SKM-1 (cell line): ENCODE data around the gene CNST.

Experiments
- DNase-seq: peaks from one replicate; lab custom pipeline; 2025; ENCODE audit not compliant: unreplicated experiment; lab: John Stamatoyannopoulos, UW

The CNST gene, protein sequence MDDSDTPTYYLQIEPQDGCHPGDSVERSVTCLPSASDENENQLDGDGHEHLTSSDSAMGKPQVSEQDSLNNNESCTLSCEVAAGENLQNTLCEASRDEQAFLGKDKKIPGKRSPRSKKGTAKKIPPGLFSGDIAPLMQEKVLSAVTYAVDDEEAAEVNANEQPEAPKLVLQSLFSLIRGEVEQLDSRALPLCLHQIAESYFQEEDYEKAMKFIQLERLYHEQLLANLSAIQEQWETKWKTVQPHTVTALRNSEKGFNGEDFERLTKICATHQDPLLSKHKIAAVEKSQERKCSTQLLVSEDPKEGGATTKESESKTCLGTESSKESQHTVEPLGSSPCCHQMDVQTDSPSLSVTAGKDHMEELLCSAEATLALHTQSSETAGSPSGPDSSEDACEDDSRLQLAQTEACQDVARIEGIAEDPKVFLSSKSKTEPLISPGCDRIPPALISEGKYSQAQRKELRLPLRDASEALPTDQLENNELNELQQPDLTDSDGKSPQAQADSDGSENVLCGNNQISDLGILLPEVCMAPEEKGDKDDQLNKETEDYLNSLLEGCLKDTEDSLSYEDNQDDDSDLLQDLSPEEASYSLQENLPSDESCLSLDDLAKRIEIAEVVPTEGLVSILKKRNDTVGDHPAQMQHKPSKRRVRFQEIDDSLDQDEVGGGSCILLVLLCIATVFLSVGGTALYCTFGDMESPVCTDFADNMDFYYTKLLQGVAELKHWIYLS

DNA sequence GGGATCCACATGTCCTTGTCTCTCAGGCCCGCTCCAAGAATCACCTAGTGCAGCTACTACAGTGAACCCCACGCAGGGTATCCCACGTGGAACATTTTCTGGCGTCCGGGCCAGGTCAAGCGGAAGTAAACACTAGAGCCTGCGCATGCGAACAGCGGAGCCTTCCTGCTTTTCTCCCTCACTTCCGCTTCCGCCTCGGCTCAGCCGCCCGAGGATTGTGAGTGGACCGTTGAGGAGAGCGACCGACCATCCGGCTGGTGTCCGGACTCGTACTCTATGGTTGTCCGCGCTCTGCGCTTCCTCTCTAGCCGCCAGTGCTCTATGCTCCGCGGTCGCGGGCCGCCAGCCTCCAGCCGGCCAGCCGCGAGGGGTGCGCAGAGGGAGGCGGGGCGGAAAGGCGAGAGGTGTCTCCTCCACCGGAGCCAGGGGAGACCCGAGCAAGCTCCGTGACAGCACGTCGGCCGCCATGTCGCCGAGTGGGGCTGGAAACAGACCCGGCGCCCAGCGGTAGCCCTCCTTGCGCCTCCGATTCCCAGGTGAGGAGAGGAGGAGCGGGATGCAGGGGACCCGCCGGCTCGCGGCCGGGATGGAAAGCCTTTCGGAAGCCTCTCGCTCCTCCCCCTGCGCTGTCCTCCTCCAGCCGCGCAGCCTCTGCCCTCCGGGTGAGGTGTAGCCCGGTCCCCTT is at the start of gene CNST, which contains the start of gene TFB2M:
TSS of gene CNST (plus strand) at position 329 of the 685 bp plus-strand sequence. CDS start 25,107 bp downstream, outside the sequence.
TSS of gene TFB2M (minus strand) at position 134 of the 685 bp plus-strand sequence. CDS start at position 11, 123 bp downstream.
- peak; percentile 100 for DNase-seq

DNA sequence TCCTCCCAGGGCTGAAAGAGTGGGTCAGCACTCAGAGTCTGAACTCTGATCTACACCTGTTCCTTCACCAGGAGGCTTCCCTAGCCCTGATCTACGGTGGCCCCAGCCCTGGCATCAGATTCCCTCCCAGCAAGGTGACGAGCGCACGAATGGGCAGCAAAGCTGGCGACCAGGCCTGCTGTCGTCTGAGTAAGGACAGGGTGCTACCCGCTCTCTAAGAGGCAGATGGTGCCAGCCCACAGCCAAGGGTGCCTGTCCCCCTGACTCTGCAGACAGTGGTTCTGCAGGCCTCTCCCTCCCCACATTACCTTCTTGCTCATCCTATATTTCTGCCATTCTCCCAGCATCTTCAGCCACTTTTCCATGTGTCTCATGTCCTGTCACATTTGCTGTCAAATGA is 48.9 kb upstream of the CNST start:
- DNase-seq, result no peak

DNA sequence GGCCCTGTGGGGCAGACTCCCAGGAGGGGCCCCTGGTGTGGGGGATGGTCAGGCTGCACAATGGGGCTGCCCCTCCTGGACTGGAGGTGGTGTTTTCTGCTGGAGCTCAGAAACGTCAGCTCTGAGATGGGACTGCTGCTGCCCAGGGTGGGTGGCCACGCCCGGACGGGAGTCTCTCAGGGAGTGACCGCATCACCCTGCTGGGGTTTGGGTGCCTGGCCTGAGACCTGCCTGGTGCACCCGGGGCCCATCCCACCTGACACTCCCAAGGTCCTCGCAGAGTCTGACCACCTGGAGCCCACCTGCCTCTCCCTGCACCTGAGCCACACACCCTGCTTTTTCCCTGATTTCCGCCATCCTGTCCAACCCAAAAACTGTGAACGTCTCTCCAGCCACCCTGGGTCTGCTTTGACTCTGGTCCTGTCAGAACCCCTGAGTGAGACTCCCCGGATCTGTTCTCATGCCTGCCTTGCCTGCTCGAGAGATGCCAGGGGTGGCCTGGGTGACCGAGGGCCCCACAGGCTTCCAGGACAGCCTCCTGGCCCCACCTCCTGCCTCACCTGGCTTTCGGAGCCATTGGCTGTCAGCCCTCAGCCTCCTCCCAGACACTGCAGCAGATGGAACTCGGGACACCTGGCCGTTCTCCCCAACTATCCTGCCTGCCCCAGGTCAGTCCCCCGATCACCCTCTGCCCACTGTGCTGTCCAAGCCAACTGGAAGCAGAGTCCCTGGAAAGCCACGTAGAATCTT is 47.6 kb upstream of the CNST start:
- no peak for DNase-seq

DNA sequence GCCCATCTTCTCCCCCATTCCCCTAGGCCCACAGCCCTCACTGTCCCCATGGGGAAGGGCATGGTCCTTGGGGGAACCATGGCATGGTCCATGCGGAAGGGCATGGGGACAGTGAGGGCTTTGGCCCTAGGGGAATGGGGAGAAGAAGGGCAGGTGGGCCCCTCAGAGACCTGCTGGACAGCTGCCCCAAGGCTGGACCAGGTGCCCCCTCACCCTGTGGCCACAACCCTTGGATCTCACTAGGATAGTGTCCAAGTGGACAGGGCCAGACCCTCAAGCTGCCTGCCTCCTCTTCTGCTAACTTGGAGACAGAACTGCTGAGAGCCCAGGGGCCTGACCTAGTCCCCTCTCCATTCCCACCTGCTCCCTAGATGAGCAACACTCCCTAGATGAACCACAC is 46.7 kb upstream of the CNST start:
- DNase-seq, result no peak

DNA sequence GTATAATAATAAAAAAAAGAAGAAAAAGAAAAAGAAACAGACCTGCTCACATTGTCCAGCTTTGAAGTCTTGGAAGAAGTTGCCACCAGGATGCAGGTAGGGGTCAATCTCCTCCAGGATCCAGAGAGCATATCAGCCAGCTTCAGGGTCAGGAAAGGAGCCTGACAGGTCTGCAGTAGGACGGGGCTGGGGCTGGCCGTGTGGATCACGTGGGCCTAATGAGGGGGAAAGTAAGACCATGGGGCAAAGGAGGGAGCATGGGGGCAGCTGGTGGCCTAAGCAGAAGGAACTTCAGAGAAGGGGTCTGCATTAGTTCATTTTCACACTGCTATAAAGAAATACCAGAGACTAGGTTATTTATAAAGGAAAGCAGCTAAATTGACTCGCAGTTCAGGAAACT is 39.9 kb upstream of the CNST start:
- no peak for DNase-seq

DNA sequence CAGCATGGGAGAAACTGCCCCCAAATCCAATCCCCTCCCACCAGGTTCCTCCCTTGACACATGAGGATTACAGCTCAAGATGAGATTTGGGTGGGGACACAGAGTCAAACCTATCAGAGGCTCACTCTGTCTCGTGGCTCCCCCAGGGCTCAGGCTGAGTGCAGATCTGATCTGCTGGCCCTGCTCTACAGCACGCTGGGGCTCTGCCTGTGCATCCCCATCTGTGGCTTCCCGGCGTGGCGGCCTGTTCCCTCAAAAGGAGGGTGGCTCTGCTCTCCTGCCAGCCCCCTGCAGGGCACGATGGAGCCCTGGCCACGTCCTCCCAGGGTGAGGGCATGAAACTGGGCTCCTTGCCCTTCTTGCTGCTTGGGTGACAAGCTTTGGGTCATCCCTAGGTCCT is 39.3 kb upstream of the CNST start:
- no peak for DNase-seq

DNA sequence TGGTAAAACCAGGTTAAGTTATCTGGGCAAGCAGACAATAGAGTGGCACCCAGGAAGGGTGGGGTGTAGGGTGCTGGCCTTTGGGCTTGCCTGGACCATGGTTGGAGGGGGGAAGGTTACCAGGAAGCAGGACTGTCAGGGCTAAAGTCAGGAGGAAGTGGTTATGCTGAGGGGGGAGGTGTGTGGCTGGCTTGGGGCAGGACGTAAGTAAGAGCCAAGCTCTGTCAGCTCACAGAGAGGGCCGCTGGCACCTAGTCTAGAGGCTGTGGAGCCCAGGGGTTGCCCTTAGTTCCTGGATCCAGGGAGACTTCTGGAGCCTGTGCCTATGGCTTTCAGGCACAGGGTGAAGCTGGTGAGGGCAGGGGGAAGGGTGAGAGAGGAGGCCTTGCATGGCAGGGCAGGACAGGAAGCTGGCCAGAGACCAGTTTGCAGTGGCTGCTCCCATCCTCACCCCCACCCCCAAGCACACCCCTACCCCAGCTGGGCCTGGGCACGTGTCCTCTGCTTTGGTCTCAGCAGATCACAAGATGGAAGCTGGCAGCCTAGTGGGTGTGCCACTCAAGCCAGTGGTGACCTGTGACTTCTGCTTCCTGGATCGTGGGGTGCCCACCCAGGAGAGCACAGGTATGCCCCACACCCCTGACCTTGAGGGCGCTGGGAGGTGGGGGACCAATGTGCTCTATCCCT is 38.7 kb upstream of the CNST start:
- DNase-seq, result peak; percentile 94

DNA sequence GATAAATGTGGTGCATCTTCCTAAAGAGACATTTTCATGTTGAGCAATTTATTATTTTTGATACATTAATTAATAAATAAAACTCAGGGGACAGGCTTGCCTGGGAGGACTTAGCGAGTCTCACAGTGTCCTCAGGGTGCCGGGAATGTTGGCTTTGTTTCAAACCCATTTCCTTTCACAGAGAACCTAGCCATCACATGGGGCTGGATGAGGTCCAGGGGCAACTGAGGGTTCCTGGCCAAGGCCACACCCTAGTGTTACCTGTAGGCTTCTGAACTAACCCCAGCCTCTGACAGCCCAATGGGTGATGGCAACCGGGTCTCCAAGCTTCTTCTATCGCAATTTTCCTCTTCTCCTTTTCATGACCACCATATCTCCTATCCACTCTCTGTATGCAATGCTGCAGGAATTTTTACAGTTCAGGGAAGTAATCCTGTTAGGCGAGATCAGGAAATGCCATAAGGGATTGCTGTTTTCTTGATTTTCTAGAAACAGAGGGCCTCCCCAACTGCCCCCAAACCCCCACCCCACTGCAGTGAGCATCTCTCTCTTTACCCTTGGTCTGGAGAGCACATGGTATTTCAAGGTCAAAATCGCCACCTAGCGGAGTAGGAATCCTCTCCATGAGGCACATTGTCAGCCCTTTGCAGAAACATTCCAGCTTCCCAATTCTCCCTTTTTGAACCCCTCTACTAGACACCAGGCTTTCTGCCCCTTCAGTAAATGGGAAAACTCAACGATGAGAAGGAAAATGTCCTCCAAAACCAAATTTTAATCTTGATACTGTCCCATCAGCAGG is 37.1 kb upstream of the CNST start:
- no peak for DNase-seq

DNA sequence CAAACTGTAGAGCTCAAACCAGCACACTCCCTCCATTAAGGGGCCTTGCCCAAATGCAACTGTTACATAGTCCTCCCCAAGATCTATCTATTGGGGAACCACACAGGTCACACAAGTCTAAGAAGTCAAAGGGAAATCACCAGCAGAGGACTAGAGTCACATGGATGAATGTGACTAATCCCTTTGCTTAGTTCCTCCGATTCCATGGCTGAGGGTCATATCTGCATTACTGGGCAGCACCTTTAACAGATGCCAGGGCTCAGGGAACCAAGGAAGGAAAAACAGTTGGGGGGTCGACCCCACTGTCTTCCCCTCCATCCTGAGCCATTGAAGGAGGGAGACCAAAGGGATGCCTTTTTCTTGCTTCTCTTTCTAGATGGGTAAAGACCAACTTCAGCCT is 35.8 kb upstream of the CNST start:
- DNase-seq, result no peak

DNA sequence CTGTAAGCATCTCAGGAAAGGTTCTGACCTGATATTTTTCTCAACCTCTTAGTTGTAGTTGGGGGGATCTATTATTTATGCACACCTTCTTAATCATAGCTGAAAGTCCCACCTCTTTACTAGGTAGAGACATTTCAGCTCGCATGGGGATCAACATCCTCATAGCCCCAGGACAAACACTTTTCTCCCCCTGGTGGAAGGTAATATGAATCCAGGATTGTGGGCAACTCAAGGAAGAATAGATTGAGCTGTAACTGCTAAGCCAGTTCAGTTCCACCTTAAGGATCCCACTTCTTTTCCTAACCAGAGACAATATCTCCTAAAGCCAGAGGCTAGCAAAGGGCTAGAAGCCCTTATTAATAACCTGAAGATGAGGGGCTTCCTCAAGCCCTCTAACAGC is 33.7 kb upstream of the CNST start:
- DNase-seq, result no peak

DNA sequence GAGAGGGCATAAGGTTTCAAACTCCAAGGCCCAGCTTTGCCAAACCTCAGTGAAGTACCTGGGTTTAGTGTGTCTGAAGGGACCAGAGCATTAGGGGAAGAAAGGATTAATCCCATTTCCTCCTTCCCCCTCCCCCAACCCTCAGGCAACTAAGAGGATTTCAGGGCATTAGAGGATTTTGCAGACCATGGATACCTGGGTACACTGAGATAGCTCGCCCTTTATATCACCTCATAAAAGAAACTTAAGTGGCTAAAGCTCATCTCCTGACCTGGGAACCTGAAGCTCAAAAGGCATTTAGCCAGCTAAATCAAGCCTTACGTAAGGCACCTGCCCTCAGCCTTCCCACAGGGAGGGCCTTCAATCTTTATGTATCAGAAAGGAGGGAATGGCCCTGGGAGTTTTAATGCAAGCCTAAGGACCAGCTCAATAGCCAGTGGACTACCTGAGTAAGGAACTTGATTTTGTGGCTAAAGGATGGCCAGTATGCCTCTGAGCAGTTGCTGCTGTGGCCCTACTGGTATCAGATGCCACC is 32.8 kb upstream of the CNST start:
- no peak for DNase-seq

DNA sequence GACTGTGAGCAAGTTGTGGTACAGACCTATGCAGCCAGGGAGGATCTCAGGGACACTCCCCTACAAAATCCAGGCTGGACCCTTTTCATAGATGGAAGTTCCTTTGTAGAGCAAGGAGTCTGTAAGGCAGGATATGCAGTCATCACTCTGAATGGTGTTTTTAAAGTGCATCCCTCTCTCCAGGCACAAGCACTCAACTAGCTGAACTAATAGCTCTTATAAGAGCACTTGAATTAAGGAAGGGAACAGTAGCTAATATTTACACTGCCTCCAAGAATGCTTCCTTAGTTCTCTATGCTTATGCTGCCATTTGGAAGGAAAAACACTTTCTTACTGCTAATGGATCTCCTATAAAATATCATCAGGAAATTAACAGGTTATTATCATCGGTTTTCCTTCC is 32.1 kb upstream of the CNST start:
- DNase-seq, result no peak

DNA sequence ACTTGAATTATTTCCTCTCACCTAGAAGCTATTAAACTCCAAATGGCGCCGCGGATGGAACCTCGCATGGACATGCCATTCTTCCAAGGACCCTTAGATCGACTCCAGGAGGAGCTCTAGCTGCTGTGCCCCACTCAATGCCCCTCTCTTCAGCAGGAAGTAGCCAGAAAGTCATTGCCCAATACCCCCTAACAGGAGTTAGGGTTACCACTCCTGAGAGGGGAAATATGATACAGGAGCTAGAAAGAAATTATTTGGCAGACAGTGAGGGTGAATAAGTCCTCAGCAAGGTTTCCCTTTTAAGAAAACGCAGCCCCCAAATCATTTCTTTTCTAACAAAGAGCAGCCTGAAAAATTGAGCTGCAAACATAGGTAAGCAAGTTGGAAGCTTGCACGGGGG is 28.8 kb upstream of the CNST start:
- no peak for DNase-seq

DNA sequence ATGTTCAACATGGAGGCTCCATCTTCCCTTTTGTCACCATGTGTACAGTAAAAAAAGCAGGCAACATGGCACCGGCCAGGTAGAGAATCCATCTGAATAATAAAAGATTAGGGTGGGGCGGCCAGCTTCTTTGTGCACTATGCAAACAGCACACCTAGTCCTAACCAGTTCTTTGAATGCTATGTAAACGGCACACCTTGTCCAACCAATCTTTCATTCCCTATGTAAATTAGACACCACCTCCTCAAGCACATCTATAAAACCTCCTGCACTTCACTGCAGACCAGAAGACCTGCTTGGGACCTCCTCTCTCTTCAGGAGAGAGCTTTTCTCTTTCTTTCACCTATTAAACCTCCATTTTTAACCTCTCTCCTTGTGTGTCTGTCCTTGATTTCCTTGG is 28.4 kb upstream of the CNST start:
- DNase-seq, result no peak

DNA sequence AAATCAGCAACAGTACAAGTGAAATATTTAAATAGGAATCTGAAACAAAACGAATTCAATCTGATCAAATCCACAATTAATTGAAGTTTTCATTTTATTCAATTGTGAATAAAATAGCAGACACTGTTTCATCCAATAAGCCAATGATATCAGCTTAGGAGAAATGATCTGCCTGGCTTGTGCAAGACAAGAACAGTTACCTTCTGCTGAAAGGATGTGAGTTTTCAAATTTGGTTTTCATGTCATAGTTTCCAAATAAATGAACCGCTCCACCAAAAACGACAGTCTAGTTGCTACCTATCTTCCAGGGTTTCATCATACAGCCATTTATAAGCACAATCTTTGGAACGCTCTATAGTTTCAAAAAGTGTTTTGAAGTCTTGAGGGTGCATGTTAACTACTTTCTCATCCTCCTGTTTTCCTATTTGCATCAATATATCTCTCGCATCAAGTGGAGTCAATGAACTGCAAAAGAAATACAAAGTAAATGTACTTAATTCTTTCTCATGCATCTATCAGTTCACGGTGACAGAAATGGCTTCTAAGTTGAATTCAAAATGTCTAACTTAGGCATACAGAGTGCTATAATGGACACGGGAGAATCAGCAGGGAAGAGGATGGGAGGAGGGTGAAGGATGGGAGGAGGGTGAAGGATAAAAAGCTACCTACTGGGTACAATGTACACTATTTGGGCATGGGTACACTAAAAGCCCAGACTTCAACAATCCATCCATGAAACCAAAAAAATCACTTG is 25.3 kb upstream of the CNST start:
- DNase-seq, result no peak

DNA sequence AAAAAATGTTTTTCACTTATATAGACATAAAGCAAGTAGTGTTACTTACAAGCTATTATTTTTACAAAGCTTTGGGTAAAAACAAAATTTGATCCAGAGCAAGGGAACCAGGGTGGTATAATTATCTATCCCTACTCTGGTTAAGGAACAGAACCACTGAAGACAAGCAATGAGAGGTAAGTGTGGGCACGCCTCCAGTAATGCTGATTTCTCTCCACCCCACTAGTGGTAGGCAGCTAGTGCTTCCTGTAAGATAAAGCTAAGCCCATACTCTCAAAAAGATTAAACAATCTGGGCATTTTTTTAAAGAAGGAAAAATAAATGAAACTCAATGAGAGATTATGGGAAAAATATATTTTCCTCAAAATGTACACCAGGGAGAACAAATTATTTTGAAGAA is 22.3 kb upstream of the CNST start:
- no peak for DNase-seq

DNA sequence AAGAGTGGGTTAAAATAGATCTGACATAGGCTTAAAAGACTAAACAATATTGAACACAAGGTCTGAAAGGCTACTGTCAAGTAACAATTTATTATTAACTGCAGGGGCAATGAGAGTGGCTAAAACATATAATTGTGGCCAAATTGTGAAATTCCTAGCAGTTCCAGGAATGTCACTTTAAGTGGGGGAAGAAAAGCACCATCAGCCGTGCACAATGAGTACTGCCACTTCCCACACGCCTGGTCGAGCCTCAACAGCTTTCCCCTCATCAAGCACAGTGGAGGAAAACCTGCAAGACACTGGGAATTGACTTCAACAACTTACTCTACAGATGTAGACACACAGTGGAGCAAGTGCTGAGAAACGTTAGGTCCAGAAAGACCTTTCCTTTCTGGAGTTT is 16.6 kb upstream of the CNST start:
- no peak for DNase-seq

DNA sequence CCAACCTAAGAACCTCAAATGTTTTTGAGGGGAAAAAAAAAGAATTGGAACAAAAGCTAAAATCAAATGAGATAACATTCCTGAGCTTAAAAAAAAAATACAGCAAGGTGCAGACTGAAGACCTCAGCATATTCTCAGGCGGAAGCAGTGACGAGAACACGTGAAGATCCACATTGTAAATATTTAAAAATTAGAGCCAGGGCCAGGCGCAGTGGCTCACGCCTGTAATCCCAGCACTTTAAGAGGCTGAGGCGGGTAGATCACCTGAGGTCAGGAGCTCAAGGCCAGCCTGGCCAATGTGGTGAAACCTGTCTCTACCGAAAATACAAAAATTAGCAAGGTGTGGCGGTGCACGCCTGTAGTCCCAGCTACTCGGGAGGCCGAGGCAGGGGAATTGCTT is 15.9 kb upstream of the CNST start:
- no peak for DNase-seq

DNA sequence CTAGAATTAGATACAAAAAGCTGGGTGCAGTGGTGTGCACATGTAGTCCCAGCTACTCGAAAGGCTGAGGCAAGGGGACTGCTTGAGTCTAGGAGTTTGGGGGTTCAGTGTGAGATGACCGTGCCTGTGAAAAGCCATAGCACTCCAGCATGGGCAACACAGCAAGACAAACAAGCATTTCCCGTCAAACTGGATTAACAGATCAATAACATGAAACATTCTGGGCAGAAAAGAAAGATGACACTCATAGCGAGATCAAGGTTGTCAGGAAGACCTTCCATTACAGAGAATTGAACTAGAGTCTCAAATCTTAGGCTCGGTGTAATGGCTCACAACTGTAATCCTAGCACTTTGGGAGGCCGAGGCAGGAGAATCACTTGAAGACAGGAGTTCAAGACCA is 14.1 kb upstream of the CNST start:
- no peak for DNase-seq
